DOHH2 (cell line): Measurements from ENCODE around the gene ADGRG1.

Experiments used
- EZH2phosphoT487 ChIP-seq: fragments of 200-600 bp; sonication (generic); IDR thresholded peaks from 2 replicates; pipeline ENCODE4 v1.6.1; 2017; ENCODE audit warnings: borderline replicate concordance, mild to moderate bottlenecking, antibody characterized with exemption, low read length, moderate library complexity, mixed read lengths
- TF ChIP-seq, protein P1 (sequence below): fragments of 200-600 bp; sonication (generic); IDR thresholded peaks from one replicate; pipeline ENCODE4 v1.5.1; 2014; ENCODE audit warnings: antibody characterized with exemption, mild to moderate bottlenecking, low read depth, low read length; ENCODE audit not compliant: poor library complexity, severe bottlenecking

DNA sequence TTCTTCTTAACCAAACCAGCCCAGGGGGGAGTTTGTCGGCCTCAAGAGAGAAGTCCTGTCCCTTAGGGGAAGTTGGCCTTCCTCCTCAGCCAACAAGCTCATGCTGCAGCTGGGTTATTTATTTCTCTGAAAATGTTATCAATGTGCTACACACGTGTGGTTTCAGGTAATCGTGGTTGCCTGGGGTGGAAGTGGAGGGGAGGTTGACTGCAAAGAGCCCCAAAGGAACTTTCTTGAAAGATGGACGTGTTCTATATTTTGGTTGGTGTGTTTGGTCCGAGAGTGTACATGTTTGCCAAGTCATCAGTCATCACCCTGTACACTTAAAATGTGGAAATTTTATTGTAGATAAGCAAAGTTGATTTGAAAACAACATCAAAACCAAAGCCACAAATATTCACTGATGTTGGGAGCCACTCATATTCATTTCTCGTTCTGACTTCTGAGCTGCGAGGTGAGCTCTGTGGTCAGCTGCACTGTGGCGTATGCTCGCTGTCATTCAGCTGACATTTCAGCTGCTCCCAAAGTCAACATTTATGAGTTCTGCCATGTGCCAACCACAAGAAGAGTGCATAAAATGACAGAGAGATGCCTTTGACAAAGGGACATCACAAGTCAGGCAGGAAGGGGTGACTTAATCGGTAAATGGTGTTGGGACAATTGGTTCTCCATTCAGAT lies 26.5 kb upstream of the ADGRG1 start:
- no peak for TF ChIP-seq EZH2phosphoT487
- TF ChIP-seq, protein P1, sequence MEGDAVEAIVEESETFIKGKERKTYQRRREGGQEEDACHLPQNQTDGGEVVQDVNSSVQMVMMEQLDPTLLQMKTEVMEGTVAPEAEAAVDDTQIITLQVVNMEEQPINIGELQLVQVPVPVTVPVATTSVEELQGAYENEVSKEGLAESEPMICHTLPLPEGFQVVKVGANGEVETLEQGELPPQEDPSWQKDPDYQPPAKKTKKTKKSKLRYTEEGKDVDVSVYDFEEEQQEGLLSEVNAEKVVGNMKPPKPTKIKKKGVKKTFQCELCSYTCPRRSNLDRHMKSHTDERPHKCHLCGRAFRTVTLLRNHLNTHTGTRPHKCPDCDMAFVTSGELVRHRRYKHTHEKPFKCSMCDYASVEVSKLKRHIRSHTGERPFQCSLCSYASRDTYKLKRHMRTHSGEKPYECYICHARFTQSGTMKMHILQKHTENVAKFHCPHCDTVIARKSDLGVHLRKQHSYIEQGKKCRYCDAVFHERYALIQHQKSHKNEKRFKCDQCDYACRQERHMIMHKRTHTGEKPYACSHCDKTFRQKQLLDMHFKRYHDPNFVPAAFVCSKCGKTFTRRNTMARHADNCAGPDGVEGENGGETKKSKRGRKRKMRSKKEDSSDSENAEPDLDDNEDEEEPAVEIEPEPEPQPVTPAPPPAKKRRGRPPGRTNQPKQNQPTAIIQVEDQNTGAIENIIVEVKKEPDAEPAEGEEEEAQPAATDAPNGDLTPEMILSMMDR: no peak
